Pancreas (tissue), 10 donors: ENCODE measurements around the gene UBL4A. TPM values are rescaled to one million over a fixed set of nuclear protein-coding genes. Genes with fewer than 3 reads are reported as not detected.

Experiments used
- ATAC-seq, 4 donors: fragments of 200-7000 bp; cut with Tn5 transposase; one replicate each; pipeline versions ENCODE4 v1.8.0 to v1.9.1; 2020; ENCODE audit warnings: mild to moderate bottlenecking in 4 of 4, moderate library complexity in 4 of 4
- DNase-seq, 6 donors: peaks; one replicate each; pipeline ENCODE4 v3.0.0-alpha.2; 2020
- FAIRE-seq: peaks from 2 replicates; lab custom pipeline; 2012; peaks lifted over from hg19 to GRCh38; lab: Jason Lieb, UNC
- H3K27ac ChIP-seq, 4 donors: fragments of 200-600 bp; sonication (generic); 1 replicate in 3 of 4; 2 replicates in 1 of 4; pipeline versions ENCODE4 v1.5.0 to v1.8.0; 2020
- H3K27me3 ChIP-seq, 4 donors: fragments of 200-600 bp; one replicate each; pipeline ENCODE4 v1.8.0; 2021
- H3K36me3 ChIP-seq, 3 donors: fragments of 200-600 bp; sonication (generic) in 1 of 3; one replicate each; pipeline versions ENCODE4 v1.5.0 to v1.8.0; 2020 to 2021
- H3K4me1 ChIP-seq, 3 donors: fragments of 200-600 bp; one replicate each; pipeline ENCODE4 v1.8.0; 2021
- H3K4me3 ChIP-seq, 4 donors: fragments of 200-600 bp; sonication (generic) in 2 of 4; one replicate each; pipeline versions ENCODE4 v1.5.0 to v1.8.0; 2020 to 2021
- H3K9me3 ChIP-seq, 4 donors: fragments of 200-600 bp; one replicate each; pipeline ENCODE4 v1.8.0; 2021
- CTCF ChIP-seq, 4 donors: fragments of 200-600 bp; sonication (generic) in 3 of 4; IDR thresholded peaks; one replicate each; pipeline versions ENCODE4 v1.5.0 to v1.8.0; 2021; ENCODE audit warnings: antibody characterized with exemption in 4 of 4
- WGBS, 2 donors: extraction: QIAGEN DNeasy Blood & Tissue Kit; methylation state at CpG; one replicate each; pipeline ENCODE4 v1.1.7; 2013; 5-methylcytosine and 5-hydroxymethylcytosine counted together
- intact Hi-C, 3 donors: fragments of 100-400 bp; cut with DNase I; formaldehyde crosslinking; loops; one replicate each; pipeline versions ENCODE4 v1.11.1 to v1.14.2; 2022
- polyA plus RNA-seq, 2 donors: library from polyadenylated mRNA; stranded (reverse); fragments of 200-250 nt; gene quantifications; one replicate each; pipeline ENCODE4 v1.2.3, GENCODE V29; 2013
- total RNA-seq, 6 donors: library from RNA; stranded (reverse); fragmentation: NEBNext Ultra II Directional in 4 of 6; extraction: Animal tissue kit (Norgen Biotek cat#: 25700) in 4 of 6; gene quantifications; one replicate each; pipeline versions ENCODE4 v1.2.1 to v1.2.4, GENCODE V29; 2021 to 2023
- donor health status: healthy with polysubstance abuse.
- donor health status: DM: no; HTN: no; CAD: no; lungs with moderate emphysema.
- donor health status: DM: no; HTN: no; CAD: no.
- donor health status: control.
- donor health status: control.
- donor health status: Bipolar disorder and iron deficiency.
- donor health status: DM: yes; HTN: yes; CAD: no.
- donor health status: DM: no; HTN: no; CAD: no.
- donor health status: DM: no; HTN: no; CAD: no.
- donor health status: DM: yes; HTN: yes; CAD: no.

The UBL4A gene
- total and polyA plus RNA-seq, 8 donors: 13.6 to 32.2 (median 20.9) TPM

DNA sequence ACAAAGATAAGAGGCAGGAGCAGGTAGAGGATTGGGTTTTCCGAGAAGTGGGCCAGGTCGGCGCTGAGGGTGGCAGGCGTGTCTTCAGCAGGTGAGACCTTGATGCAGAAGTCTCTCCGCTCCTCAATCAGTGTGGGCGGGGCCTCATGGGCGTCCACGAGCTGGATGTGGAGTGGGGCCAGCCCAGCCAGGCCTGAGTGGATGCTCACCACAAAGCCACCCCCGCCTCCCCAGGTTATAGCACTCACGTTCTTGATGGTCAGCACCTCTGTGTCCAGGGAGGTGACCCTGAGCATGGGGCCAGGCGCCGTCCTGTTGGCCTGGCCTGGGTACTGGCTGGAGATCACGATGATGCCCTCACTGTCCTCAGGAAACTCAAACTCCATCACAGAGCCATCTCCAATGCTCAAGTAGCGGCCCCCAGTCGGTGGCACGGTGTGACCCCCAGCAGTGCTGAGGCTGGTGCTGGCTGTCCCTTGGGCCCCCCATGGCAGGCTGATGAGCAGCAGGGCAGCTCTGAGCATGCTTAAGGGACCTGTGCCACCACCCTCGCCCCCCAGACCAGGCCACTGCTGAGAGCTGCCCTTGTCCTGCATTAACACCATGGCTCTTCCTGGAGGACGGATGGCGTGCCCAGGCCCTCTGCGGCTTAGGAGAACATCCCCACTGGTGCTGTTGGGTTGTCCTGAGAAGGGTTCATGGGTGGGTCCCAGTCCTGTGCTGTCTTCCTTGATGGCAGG lies 2.1 kb upstream of the UBL4A start:
- Histone ChIP-seq H3K27ac (no peak overlapping the region), H3K36me3 (no peaks in the 10 kb centered on the region), H3K4me1 (peaks cover 0 to 5% (median 0%) of the 10 kb centered on the region in 3 donors), H3K9me3 (no peaks in the 10 kb centered on the region), H3K27me3 (no peaks in the 10 kb centered on the region), H3K4me3 (no peak overlapping the region)
- TF ChIP-seq CTCF (IDR thresholded peaks at IDR 0.05): no peak
- intact Hi-C loops: no loop called here
- FAIRE-seq: no peak
- ATAC-seq: no peak
- peak in 2 of 6 donors; percentile 55 to 80 for DNase-seq
- 78 to 80% methylated on average over 20 of the region's 20 CpGs for WGBS, 2 donors

DNA sequence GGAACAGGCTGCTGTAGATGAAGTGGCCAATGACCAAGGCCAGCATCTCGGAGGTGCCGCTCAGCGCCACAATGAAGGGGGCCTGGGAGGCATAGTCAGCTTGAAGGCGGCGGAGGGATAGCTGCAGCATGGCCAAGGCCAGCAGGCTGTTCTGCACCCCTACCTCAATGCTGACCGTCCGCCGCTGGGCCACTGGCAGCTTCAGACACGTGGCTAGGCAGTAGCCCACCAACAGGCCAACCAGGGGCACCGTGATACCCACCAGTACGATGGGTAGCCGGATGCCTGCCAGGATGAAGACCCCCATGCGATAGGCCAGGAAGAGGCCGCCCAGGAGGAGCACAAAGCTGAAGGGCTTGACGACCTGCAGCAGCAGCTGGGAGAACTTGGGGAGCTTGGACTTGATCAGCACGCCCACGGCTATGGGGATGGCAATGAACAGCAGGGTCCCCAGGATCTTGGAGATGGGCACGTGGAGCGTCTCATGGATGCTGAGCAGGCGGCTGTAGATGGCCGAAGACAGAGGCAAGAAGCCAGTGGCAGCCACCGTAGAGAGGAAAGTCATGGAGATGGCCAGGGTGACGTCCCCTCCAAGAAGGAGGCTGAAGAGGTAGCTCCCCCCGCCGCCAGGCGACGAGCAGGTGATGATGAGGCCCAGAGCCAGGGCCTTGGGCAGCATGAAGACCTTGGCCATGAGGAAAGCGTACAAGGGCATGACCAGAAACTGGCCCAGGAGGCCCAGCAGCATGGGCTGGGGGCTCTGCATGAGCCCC lies 1.3 kb upstream of the UBL4A start:
- intact Hi-C loops: no loop called here
- peak in 1 of 6 donors; percentile 77 for DNase-seq
- 89 to 90% methylated on average over 28 of the region's 28 CpGs for WGBS, 2 donors

GRCh38 chrX:154486052-154486395 lies 391 bp downstream of the UBL4A start:
- peak in 2 of 4 donors; percentile 2 to 6 for ATAC-seq
- Histone ChIP-seq H3K4me3 (peak overlapping the region; percentile 35 to 61 (median 46)), H3K36me3 (no peaks in the 10 kb centered on the region), H3K4me1 (peaks cover 0 to 5% (median 0%) of the 10 kb centered on the region in 3 donors), H3K27me3 (no peaks in the 10 kb centered on the region), H3K9me3 (no peaks in the 10 kb centered on the region), H3K27ac (peak overlapping the region; percentile 61 to 75 (median 70))
- intact Hi-C loops: no loop called here
- FAIRE-seq: no peak
- no peak for TF ChIP-seq CTCF (IDR thresholded peaks at IDR 0.05)
- WGBS, 2 donors: 1 to 35% methylated on average over 28 to 35 of the region's 35 CpGs
- DNase-seq: peak; percentile 48 to 88 (median 67)

More for the DNA sequence above, 1.3 kb upstream of the UBL4A start:
- peak overlapping the region in 1 of 4 donors; percentile 73 for H3K27ac ChIP-seq
- no peak for TF ChIP-seq CTCF (IDR thresholded peaks at IDR 0.05)
- ATAC-seq (no peak), FAIRE-seq (no peak)
- no peak overlapping the region for H3K4me3 ChIP-seq
- peaks cover 0 to 5% (median 0%) of the 10 kb centered on the region in 3 donors for H3K4me1 ChIP-seq
- H3K27me3 ChIP-seq: no peaks in the 10 kb centered on the region
- H3K9me3 ChIP-seq: no peaks in the 10 kb centered on the region
- H3K36me3 ChIP-seq: no peaks in the 10 kb centered on the region

GRCh38 chrX:154485150-154486051 lies 1.0 kb downstream of the UBL4A start:
- no peak for FAIRE-seq
- H3K36me3 ChIP-seq: no peaks in the 10 kb centered on the region
- 41 to 60% methylated on average over 35 of the region's 35 CpGs for WGBS, 2 donors
- peak overlapping the region in 3 of 4 donors; percentile 61 to 75 (median 73) for H3K27ac ChIP-seq
- intact Hi-C loops: no loop called here
- peak overlapping the region; percentile 35 to 61 (median 46) for H3K4me3 ChIP-seq
- no peak for TF ChIP-seq CTCF (IDR thresholded peaks at IDR 0.05)
- no peaks in the 10 kb centered on the region for H3K27me3 ChIP-seq
- peaks cover 0 to 5% (median 0%) of the 10 kb centered on the region in 3 donors for H3K4me1 ChIP-seq
- peak in 2 of 6 donors; percentile 54 to 73 for DNase-seq
- H3K9me3 ChIP-seq: no peaks in the 10 kb centered on the region
- no peak for ATAC-seq
